Measurements from ENCODE around the gene REEP2.

- TF ChIP-seq, protein P1, sequence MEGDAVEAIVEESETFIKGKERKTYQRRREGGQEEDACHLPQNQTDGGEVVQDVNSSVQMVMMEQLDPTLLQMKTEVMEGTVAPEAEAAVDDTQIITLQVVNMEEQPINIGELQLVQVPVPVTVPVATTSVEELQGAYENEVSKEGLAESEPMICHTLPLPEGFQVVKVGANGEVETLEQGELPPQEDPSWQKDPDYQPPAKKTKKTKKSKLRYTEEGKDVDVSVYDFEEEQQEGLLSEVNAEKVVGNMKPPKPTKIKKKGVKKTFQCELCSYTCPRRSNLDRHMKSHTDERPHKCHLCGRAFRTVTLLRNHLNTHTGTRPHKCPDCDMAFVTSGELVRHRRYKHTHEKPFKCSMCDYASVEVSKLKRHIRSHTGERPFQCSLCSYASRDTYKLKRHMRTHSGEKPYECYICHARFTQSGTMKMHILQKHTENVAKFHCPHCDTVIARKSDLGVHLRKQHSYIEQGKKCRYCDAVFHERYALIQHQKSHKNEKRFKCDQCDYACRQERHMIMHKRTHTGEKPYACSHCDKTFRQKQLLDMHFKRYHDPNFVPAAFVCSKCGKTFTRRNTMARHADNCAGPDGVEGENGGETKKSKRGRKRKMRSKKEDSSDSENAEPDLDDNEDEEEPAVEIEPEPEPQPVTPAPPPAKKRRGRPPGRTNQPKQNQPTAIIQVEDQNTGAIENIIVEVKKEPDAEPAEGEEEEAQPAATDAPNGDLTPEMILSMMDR (IDR thresholded peaks at IDR 0.05; ENCODE audit: insufficient read depth, low read depth, low read length): no peak
- TF ChIP-seq EZH2 (IDR thresholded peaks at IDR 0.05; ENCODE audit: insufficient read depth, low read length): no peak
These were observed 38.1 kb downstream of the REEP2 start for GRCh38 chr5:138476918-138477317.
